Measurements from ENCODE around the gene PDZD4.

PDZD4 gene

GRCh38 chrX:153829799-153830639 is at the start of gene PDZD4:
Gene PDZD4, minus strand, starts transcription at chrX:153830544. Its CDS starts 246 bp downstream, at chrX:153830298.
- TF ChIP-seq CTCF (IDR thresholded peaks at IDR 0.05): no peak
- DNase-seq (ENCODE audit: low spot score): no peak
- H3K27ac ChIP-seq: peak within 1 kb of the TSS in 1 of 2 donors; percentile 86
- peak within 1 kb of the TSS; percentile 74 for H3K4me3 ChIP-seq

GRCh38 chrX:153879741-153880439 is 49.5 kb upstream of the PDZD4 start:
- Histone ChIP-seq H3K4me3 (no peak overlapping the region), H3K27ac (no peak overlapping the region)
- DNase-seq (ENCODE audit: low spot score): no peak
- no peak for TF ChIP-seq CTCF (IDR thresholded peaks at IDR 0.05)

GRCh38 chrX:153878969-153879653 is 48.8 kb upstream of the PDZD4 start:
- no peak overlapping the region for H3K4me3 ChIP-seq
- no peak for DNase-seq (ENCODE audit: low spot score)
- no peak for TF ChIP-seq CTCF (IDR thresholded peaks at IDR 0.05)
- no peak overlapping the region for H3K27ac ChIP-seq

GRCh38 chrX:153878345-153878744 is 48.0 kb upstream of the PDZD4 start:
- DNase-seq (ENCODE audit: low spot score): no peak
- H3K27ac ChIP-seq: no peak overlapping the region
- no peak overlapping the region for H3K4me3 ChIP-seq
- TF ChIP-seq CTCF (IDR thresholded peaks at IDR 0.05): no peak

GRCh38 chrX:153877571-153878261 is 47.4 kb upstream of the PDZD4 start:
- no peak for DNase-seq (ENCODE audit: low spot score)
- H3K4me3 ChIP-seq: no peak overlapping the region
- no peak overlapping the region for H3K27ac ChIP-seq
- TF ChIP-seq CTCF (IDR thresholded peaks at IDR 0.05): no peak

- TF ChIP-seq CTCF (IDR thresholded peaks at IDR 0.05): no peak
- no peak overlapping the region for H3K27ac ChIP-seq
- DNase-seq (ENCODE audit: low spot score): no peak
- H3K4me3 ChIP-seq: no peak overlapping the region
Observed at GRCh38 chrX:153876112-153876491, 45.8 kb upstream of the PDZD4 start.

Data from coronary artery (tissue), 2 donors.